Activated CD8-positive, alpha-beta memory T cell treated with anti-CD3 and anti-CD28 coated beads, Interleukin-2, amount 50 U/mL, for 48 hours (primary cell): ENCODE data around the gene GLS.

Experiments used
- DNase-seq: peaks from one replicate; pipeline ENCODE4 v3.0.0-alpha.2; 2020

GLS gene

DNA sequence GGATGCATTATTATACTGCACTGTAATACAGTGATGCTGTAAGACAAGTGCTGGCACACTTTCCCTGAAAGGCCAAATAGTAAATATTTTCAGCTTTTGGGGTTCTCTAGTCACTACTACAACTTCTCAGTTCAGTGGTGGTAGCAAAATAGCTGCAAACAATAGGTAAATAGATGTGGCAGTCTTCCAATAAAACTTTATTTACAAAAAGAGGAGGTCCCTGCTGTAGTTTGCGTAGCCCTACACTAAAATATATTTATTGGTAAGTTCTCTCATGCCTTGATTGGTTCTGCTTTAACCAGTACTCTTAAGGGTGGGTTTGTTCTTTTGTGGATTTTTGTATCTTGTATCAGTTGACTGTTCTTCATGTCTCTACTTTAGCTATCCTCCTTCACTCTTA lies 7.8 kb downstream of the GLS start:
- DNase-seq, result no peak

GRCh38 chr2:190889175-190889943 lies 8.7 kb downstream of the GLS start:
- no peak for DNase-seq

DNA sequence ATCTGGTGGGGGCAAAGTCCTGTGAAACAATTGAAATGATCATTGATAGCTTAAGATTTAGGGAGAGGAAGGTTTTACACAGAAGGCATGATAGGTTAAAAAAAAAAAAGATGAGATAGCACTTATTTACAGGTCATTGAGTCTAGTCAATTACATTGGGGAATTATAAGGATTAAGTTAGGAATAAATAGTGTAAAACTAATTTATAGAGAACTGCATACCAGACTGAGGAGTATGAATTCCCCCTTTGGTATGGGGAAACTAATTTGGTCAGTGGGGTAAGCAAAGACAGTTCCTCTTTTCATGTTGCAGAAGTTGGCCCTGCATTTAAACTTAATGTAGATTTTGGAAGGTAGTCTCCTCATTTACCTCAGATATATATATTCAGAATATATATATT lies 10.8 kb downstream of the GLS start:
- no peak for DNase-seq

DNA sequence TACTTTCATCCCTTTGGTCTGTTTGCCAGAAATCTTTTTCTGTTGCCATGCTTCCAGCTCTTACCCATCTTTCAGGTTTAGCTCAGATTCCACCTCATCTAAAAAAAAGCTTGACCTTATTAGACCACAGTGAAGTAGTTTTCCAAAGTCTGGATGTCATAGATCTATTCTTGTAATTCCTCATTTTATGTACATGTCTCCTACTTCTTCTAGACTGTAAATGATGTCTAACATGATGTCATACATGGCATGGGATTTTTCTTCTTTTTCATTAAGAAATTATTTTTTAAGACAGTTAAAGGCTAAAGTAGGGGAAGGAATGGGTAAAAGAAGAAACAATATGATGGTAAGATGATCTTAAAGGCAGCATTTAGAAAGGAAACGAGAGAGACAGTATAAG lies 11.3 kb downstream of the GLS start:
- DNase-seq, result no peak

- DNase-seq, result no peak
These were observed 12.5 kb downstream of the GLS start for GRCh38 chr2:190893157-190893556.

DNA sequence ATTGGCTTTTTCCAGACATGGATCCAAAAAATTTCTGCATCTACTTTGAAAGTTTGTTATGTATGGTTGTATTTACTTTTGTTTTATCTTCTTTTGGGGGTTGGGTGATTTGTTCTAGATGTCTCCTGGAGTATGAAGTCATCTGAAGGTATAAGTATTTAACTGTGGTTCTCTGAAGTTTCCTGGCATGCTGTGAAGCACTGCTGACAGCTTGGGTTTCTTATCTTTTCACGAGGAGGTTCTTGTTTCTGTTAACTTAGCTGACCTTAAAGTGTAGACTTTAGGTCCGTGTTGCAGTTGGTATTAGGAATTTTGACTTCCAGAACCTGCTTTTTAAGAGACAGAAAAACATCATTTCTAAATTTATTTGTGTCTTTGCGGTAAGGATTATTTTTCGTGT lies 15.9 kb downstream of the GLS start:
- no peak for DNase-seq

DNA sequence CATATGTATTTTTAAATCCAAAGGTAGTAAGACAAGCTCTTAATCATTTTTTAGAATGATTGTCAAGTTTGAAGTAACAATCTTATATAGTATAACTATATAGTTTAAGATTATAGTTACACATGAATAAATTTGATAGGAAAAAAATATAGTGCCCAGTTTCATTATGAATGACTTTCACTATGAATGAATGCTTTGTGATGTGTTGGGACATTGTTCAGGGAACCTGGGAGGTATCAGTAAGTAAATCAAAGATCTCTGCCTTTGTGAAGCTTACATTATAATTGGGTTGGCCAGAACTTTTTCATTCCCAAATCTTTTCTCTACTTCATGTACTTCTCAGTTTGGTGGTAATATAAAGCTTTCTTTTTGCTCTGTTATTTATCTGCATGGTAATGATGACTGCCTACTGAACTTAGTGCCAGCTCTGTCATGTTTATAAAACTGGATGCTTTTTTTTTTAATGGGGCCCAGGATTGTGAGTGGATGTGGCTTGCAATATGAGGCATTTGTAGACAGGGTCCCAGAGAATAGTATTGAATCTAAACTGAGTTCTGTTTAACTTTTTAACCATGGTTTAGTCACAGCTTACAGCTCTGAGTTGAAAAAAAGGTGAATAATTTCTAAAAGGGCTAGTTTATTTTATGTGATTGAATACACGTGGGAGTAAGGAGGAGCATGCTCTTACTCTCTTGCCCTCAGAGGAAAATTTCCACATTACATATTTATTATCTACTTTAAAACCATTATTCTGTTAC lies 23.3 kb downstream of the GLS start:
- no peak for DNase-seq

- DNase-seq, result no peak
These were observed 24.1 kb downstream of the GLS start for GRCh38 chr2:190904640-190905261.

DNA sequence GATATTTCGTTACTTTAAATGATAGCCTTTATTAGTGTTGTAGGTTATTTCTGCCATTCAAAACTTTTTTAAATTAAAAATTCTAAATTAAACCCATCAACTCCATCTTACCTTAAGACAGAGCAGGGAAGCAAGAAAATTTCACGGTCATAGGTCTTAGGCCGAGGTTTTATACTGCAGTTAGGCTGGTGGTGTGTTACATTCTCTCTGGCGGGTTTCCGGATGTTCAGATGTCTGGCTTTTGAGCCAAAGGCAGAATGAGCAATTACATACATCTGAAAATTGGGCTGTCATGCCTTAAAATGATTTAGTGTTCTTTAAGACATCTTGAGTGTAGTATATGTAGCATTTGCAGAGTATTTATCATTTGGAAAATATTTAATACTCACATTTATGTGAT lies 27.9 kb downstream of the GLS start:
- DNase-seq, result no peak

DNA sequence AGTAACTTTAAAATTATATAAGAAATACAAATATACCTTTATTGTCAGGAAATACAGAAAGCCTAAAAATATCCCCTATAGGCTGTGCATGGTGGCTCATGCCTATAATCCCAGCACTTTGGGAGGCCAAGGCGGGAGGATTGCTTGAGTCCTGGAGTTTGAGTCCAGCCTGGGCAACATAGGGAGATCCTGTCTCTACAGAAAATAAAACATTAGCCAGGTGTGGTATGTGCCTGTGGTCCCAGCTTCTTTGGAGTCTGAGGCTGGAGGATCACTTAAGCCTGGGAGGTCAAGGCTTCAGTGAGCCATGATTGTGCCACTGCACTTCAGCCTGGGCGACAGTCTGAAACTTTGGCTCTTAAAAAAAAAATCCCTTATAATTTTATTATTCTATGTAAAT lies 29.1 kb downstream of the GLS start:
- no peak for DNase-seq

DNA sequence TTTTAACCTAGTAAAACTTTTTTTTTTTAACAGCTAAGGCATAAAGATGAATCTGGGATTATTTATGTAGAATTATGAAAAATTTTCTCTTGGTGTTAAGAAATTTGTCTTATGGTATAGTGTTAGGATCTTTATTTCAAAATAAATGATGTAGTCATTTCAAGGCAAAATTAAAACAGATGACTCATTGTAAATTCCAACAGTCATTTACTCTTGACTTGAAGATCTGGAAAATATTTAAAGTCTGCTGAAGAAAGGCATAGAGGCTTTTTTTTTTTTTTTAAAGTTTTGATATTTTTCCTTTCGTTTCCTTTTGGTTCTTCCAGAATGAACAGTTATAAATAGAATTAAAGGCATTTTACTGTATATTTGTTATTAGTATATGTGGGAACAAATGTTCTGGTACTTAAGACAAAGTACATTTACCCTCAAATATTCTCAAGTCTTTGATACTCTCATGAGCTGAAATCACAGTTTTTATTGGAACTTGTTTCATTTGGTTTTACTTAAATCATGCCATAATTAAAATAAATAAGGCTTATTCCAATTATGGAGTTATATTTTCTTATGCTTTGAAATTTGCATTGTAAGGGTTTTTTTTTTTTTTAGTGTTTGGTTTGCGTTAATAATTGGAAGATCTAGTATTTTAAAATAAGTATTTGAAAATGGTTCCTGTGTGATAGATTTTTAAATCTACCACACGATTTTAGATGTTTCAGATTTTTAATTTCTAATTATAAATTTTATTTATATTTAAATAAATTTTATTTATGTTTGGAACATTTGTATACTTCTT lies 29.9 kb downstream of the GLS start:
- DNase-seq, result no peak

DNA sequence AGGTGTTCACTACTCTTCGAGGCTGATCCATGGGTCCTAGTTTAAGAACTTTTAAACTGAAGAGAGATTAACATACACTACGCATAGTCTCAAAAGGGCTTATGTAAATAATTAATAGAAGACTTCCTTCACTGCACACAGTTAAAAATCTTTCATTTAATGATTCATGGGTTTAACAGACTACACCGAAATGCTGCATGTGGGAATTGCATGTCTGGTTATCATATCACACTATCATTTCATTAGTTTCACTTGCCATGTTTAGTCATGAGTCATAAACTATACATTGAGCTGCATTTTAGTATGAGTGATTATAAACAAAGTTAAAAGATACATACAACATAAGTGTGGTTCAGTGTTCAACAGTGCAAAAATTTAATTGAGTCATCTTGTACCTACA lies 31.2 kb downstream of the GLS start:
- DNase-seq, result no peak

GRCh38 chr2:190912726-190913125 lies 32.1 kb downstream of the GLS start:
- DNase-seq, result no peak

DNA sequence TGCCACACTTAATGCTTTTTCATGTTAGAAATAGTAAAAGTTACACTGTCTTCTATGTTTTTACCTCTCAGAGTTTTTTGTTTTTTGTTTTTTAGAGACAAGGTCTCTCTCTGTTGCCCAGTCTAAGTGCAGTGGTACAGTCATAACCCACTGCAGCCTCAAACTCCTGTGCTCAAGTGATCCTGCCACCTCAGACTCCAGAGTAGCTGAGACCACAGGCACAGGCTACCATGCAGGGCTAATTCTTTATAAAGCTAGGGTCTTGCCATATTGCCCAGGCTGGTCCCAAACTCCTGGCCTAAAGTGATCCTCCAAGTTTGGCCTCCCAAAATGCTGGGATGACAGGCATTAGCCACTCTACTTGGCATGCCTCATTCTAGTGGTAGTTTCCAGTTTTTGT lies 33.1 kb downstream of the GLS start:
- no peak for DNase-seq

- no peak for DNase-seq
These were observed 36.2 kb downstream of the GLS start for GRCh38 chr2:190916829-190917228.

- DNase-seq, result no peak
These were observed 39.5 kb downstream of the GLS start for GRCh38 chr2:190920085-190920484.

DNA sequence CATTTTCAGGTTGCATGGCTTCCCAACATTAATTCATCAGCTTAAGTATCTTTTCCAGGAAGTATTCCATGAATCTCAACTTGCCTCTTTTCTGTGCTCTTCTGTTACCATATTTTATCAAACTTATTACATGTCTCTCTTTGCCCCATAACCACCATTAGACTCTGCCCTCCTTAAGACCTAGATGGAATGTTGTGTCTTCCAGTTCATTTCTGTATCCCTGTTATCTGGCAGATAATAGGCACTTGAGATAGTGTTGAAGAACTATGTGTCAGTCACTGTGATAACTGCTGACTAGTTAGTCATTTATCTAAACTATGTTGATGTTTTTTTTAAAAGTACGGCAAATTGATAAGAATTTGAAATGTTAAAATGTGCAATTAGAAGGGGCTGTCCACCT lies 41.8 kb downstream of the GLS start:
- no peak for DNase-seq

DNA sequence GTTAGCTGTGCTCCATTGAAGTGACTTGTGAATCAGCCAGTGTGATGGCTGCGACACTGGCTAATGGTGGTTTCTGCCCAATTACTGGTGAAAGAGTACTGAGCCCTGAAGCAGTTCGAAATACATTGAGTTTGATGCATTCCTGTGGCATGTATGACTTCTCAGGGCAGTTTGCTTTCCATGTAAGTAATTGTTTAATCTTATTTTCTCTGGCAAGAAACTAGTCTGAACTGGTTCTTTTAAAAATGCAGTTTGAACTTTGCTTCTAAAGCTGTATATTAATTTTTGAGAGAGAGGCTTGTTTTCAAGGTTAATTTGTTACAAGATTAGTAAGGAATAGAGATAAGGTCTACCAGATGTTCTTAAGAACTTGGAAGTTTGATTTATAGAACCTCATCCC lies 46.7 kb downstream of the GLS start:
- no peak for DNase-seq

GRCh38 chr2:190929919-190930318 lies 49.3 kb downstream of the GLS start:
- DNase-seq, result no peak

GRCh38 chr2:190930411-190930810 lies 49.8 kb downstream of the GLS start:
- DNase-seq, result no peak

GRCh38 chr2:190932514-190932913 lies 51.9 kb downstream of the GLS start:
- no peak for DNase-seq

DNA sequence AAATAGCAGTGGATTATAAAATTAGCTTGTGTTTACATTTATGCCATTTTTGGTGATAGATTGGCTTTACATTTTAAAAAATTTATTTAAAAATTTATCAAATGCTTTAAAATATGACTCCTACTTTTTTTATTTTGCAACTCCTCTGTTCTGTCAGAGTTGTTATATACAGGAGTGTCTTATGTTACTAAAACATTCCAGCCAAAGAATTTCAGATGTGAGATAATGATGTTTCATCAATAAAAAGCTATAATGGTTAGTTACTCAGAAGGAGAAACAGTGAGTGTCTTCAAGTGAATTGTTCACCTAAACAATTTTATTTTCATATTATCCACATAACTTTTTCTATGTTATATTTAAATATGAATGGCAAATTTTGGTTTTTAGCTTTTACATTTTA lies 52.7 kb downstream of the GLS start:
- no peak for DNase-seq

- DNase-seq, result no peak
These were observed 54.4 kb downstream of the GLS start for GRCh38 chr2:190935054-190935453.
